HepG2 (cell line): ENCODE results near the gene CFAP99. TPM values are rescaled to one million over a fixed set of nuclear protein-coding genes. Genes with fewer than 3 reads are reported as not detected.

Source experiments
- AFF4 ChIP-seq: sonication (generic); formaldehyde crosslinking; IDR thresholded peaks from 2 replicates; pipeline ENCODE4 v1.4.0; 2020; ENCODE audit warnings: missing genetic modification reagents
- AHR ChIP-seq: IDR thresholded peaks from 2 replicates; pipeline ENCODE4 v1.6.1; 2018; ENCODE audit warnings: missing genetic modification reagents, missing compliant biosample characterization
- ELF4 ChIP-seq: sonication (generic); formaldehyde crosslinking; IDR thresholded peaks from 2 replicates; pipeline ENCODE4 v1.5.0; 2020; ENCODE audit warnings: missing genetic modification reagents, mild to moderate bottlenecking, moderate library complexity, borderline replicate concordance
- HMGXB4 ChIP-seq, 2 experiments: sonication (generic) in 1 of 2; formaldehyde crosslinking in 1 of 2; IDR thresholded peaks; 2 replicates each; pipeline versions ENCODE4 v1.4.0 to v1.6.1; 2018 to 2020; ENCODE audit warnings: missing genetic modification reagents in 2 of 2, borderline replicate concordance in 1 of 2, low read depth in 1 of 2, mild to moderate bottlenecking in 1 of 2, missing biosample characterization in 1 of 2
- IRX3 ChIP-seq: sonication (generic); formaldehyde crosslinking; IDR thresholded peaks from 2 replicates; pipeline ENCODE4 v1.8.1; 2023; ENCODE audit warnings: mild to moderate bottlenecking, low read depth, missing genetic modification reagents, borderline replicate concordance
- JUNB ChIP-seq: sonication (generic); formaldehyde crosslinking; IDR thresholded peaks from 2 replicates; pipeline ENCODE4 v1.8.0; 2022; ENCODE audit warnings: missing genetic modification reagents, mild to moderate bottlenecking, borderline replicate concordance
- MIER2 ChIP-seq: IDR thresholded peaks from 2 replicates; pipeline ENCODE4 v1.6.1; 2016; ENCODE audit warnings: missing biosample characterization, missing genetic modification reagents
- MLLT10 ChIP-seq: sonication (generic); formaldehyde crosslinking; IDR thresholded peaks from 2 replicates; pipeline ENCODE4 v1.4.0; 2020; ENCODE audit warnings: missing genetic modification reagents
- MXD3 ChIP-seq: IDR thresholded peaks from 2 replicates; pipeline ENCODE4 v1.6.1; 2016; ENCODE audit warnings: mild to moderate bottlenecking, missing biosample characterization, missing genetic modification reagents
- PHF8 ChIP-seq: sonication (generic); formaldehyde crosslinking; IDR thresholded peaks from 2 replicates; pipeline ENCODE4 v1.5.0; 2020; ENCODE audit warnings: missing genetic modification reagents
- PTBP1 ChIP-seq: fragments of 200-400 bp; formaldehyde crosslinking; IDR thresholded peaks from 2 replicates; pipeline ENCODE4 v1.6.1; 2018; ENCODE audit warnings: low read length, low read depth; ENCODE audit not compliant: poor library complexity, severe bottlenecking
- RBM22 ChIP-seq: fragments of 200-400 bp; formaldehyde crosslinking; optimal IDR thresholded peaks from 2 replicates; pipeline ENCODE3; 2017; ENCODE audit warnings: mild to moderate bottlenecking, low read length, moderate library complexity
- SP4 ChIP-seq: sonication (generic); formaldehyde crosslinking; IDR thresholded peaks from 2 replicates; pipeline ENCODE4 v1.8.1; 2023; ENCODE audit warnings: mild to moderate bottlenecking, missing genetic modification reagents
- SPEN ChIP-seq: sonication (generic); formaldehyde crosslinking; IDR thresholded peaks from 2 replicates; pipeline ENCODE4 v1.5.1; 2020; ENCODE audit warnings: low read depth, mild to moderate bottlenecking, missing genetic modification reagents
- TCF12 ChIP-seq, 2 experiments: fragments of 450-650 bp in 1 of 2; sonication (generic) in 1 of 2; formaldehyde crosslinking in 1 of 2; IDR thresholded peaks; 2 replicates each; pipeline versions ENCODE4 v1.6.1 to v1.8.0; 2017 to 2022; ENCODE audit warnings: antibody characterized with exemption in 1 of 2, mild to moderate bottlenecking in 1 of 2, missing genetic modification reagents in 1 of 2, moderate library complexity in 1 of 2
- YEATS2 ChIP-seq: sonication (generic); formaldehyde crosslinking; IDR thresholded peaks from 2 replicates; pipeline ENCODE4 v1.4.0; 2020; ENCODE audit warnings: missing genetic modification reagents, borderline replicate concordance
- ZBTB7B ChIP-seq: sonication (generic); formaldehyde crosslinking; IDR thresholded peaks from 2 replicates; pipeline ENCODE4 v1.4.0; 2020; ENCODE audit warnings: missing genetic modification reagents
- ZBTB8A ChIP-seq: sonication (generic); formaldehyde crosslinking; IDR thresholded peaks from 2 replicates; pipeline ENCODE4 v1.4.0; 2020; ENCODE audit warnings: mild to moderate bottlenecking, low read depth, missing genetic modification reagents, borderline replicate concordance
- ZNF124 ChIP-seq: sonication (generic); formaldehyde crosslinking; IDR thresholded peaks from 2 replicates; pipeline ENCODE4 v1.4.0; 2020; ENCODE audit warnings: missing genetic modification reagents
- ZNF136 ChIP-seq: sonication (generic); formaldehyde crosslinking; IDR thresholded peaks from 2 replicates; pipeline ENCODE4 v1.8.1; 2022; ENCODE audit warnings: low read depth, mild to moderate bottlenecking, moderate library complexity, missing genetic modification reagents
- ZNF446 ChIP-seq: sonication (generic); formaldehyde crosslinking; IDR thresholded peaks from 2 replicates; pipeline ENCODE4 v1.5.0; 2020; ENCODE audit warnings: mild to moderate bottlenecking, missing genetic modification reagents
- ZNF678 ChIP-seq: sonication (generic); formaldehyde crosslinking; IDR thresholded peaks from 2 replicates; pipeline ENCODE4 v1.4.0; 2020; ENCODE audit warnings: mild to moderate bottlenecking, missing genetic modification reagents
- ZNF792 ChIP-seq: IDR thresholded peaks from 2 replicates; pipeline ENCODE4 v1.6.1; 2016
- ZNF883 ChIP-seq: sonication (generic); formaldehyde crosslinking; IDR thresholded peaks from 2 replicates; pipeline ENCODE4 v1.5.1; 2020; ENCODE audit warnings: mild to moderate bottlenecking, missing genetic modification reagents; ENCODE audit errors: not compliant biosample characterization
- polyA plus RNA-seq, 8 experiments: library from polyadenylated mRNA; depleted of rRNA in 3 of 8; stranded (reverse) in 7 of 8; unstranded in 1 of 8; fragments of >200 nt; fragmentation: Illumina TruSeq in 4 of 8; extraction: Trizol in 4 of 8; gene quantifications; 2 replicates each; pipeline versions ENCODE4 v1.2.1 to v1.2.3, GENCODE V29; 2011 to 2016; ENCODE audit warnings: low read depth in 4 of 8, missing spikeins in 1 of 8, mixed read lengths in 1 of 8; ENCODE audit not compliant: insufficient read depth in 1 of 8
- total RNA-seq, 5 experiments: library from RNA; depleted of rRNA; stranded (reverse); fragments of >200 nt; fragmentation: Illumina TruSeq; extraction: Trizol; gene quantifications; 2 replicates each; pipeline ENCODE4 v1.2.3, GENCODE V29; 2016; ENCODE audit warnings: low read depth in 1 of 5

Gene CFAP99
- total and polyA plus RNA-seq, 2 of the 13 experiments (the other 11 are each of a cell fraction or from before 2014, with no cell fraction given): not detected

DNA sequence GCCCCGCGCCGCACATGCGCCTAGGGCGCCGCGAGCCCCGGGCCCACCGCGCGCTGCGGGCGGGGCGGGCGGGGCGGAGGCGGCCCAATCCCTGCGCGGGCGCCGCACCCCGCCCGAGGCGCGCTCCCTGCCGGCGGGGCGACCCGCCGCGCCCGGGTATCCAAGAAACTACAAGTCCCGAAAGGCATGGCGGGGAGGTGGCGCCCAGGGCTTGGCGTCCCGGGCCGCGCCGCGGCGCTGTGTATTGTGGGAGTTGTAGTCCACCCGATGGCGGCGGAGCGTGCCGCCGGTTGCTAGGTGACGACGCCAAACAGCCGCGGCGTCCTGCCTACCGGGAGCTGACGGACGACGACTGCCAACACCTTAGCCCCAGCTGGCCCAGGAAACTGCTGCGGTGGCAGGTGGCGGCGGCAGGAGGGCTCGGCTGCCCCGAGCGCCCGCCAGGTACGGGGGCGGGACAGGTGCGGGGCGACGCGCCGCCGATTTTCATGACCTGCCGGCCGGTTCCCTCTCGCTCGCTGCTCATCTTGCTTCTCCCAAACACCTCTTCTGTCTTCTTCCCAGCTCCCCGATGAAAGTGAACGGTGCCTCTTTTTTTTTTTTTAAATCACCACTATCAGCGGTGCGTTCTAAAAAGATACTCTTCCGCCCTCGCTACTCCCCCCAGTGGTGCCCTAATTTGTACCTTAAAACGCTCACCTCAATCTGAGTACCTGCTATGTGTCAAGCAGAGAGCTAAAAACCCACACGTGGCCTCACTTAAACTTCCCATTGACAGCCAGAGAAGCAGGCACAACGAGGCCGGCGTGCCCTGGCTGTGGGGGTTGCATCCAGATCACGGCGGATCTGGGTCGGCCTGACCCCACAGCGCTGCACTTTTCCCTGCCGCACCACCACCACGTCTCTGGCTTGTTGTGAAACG is at the start of gene CFAP99 (continued):
- peak; percentile 65; the same call in 1 of the 2 replicates for TF ChIP-seq SP4
- no peak for TF ChIP-seq MXD3
- TF ChIP-seq ZNF678 (CRISPR knock-in tag): no peak
- no peak for TF ChIP-seq ELF4 (CRISPR knock-in tag)
- no peak for TF ChIP-seq RBM22
- no peak for TF ChIP-seq MIER2 (CRISPR knock-in tag)
- no peak for TF ChIP-seq JUNB
- no peak for TF ChIP-seq IRX3
- peak; percentile 30; the same call in 1 of the 2 replicates for TF ChIP-seq SPEN (CRISPR knock-in tag)
- TF ChIP-seq YEATS2 (CRISPR knock-in tag): peak; percentile 21; the same call in 1 of the 2 replicates
- no peak for TF ChIP-seq AFF4 (CRISPR knock-in tag)
- no peak for TF ChIP-seq MLLT10
- no peak for TF ChIP-seq ZBTB8A (CRISPR knock-in tag)
- TF ChIP-seq ZNF136 (CRISPR knock-in tag): no peak
- TF ChIP-seq ZNF792 (CRISPR knock-in tag): no peak
- TF ChIP-seq ZNF446 (CRISPR knock-in tag): no peak
- TF ChIP-seq ZNF124 (CRISPR knock-in tag): peak; percentile 35; the same call in 1 of the 2 replicates
- TF ChIP-seq ZBTB7B (CRISPR knock-in tag): no peak
- TF ChIP-seq AHR (CRISPR knock-in tag): no peak
- TF ChIP-seq TCF12 (IDR thresholded peaks at IDR 0.05): no peak
- TF ChIP-seq TCF12 (CRISPR knock-in tag; IDR thresholded peaks at IDR 0.05): no peak
- no peak for TF ChIP-seq PHF8
- no peak for TF ChIP-seq ZNF883 (CRISPR knock-in tag)
- TF ChIP-seq HMGXB4 (CRISPR knock-in tag; IDR thresholded peaks at IDR 0.05; ENCODE audit: borderline replicate concordance in 1 of 2, low read depth in 1 of 2): 0 out of 4 replicates have a peak, but pooled peaks of 1 of the 2 experiments have one; percentile 41
- TF ChIP-seq PTBP1: no peak
